T-helper 22 cell (primary cell): ENCODE results near the gene RHEBL1.

ENCODE experiments used
- DNase-seq: peaks from one replicate; pipeline ENCODE4 v3.0.0-alpha.2; 2020; ENCODE audit warnings: low read depth

RHEBL1 gene

GRCh38 chr12:49019443-49020324 lies 50.1 kb downstream of the RHEBL1 start:
- DNase-seq = no peak

DNA sequence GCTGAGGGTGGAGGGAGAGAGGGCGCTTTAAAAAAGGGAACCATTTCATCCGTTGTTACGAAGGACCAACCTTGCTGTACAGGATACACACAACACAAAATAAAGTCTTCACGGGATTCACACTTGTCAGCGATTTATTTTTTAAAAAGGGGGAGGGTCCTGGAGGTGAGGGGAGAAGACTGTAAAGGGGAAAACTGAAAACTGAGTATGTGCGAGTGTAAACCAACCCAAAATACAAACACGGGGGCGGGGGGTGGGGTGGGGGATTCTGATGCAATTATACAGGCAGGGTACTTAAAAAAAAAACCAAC lies 50.7 kb downstream of the RHEBL1 start:
- DNase-seq = no peak

GRCh38 chr12:49018261-49019119 lies 51.3 kb downstream of the RHEBL1 start, which contains the start of gene PRKAG1:
Gene PRKAG1 (minus strand): TSS chr12:49018776. CDS start chr12:49018740, 36 bp downstream.
- DNase-seq = peak; percentile 96

DNA sequence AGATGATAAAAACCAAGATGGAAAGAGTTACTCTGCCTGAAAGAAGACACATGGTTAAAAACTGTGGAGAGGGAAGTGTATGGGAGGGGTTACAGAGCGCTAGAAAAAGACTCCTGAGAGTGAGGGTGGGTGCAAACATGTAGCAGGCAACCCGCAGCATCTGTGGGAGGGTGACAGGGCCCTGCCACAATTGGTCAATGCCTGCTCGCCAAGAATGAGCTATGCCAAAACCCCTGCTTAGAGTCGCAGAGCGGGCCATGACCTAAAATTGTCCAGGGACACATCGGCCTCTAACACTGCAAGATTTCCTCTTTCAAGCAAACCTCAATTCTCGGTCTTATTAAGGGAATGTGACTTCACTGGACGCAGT lies 51.9 kb downstream of the RHEBL1 start:
- DNase-seq = no peak

DNA sequence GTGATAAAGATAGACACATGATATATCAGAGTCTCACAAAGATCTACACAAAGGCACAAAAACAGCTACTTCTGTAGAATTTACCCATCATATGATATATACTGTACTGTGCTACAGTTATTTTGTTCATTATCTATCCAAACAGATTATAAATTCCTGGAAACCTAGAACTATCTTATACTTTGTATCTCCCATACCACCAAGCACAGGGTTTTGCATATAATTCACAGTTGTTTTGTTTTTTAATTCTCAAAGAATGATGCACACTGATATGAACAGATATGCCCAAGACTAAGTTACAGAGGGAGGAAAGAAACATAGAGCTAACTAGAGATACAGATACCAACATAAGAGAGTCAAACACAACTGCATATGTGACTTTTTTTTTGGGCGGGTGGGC lies 54.6 kb downstream of the RHEBL1 start:
- no peak for DNase-seq
